NCI-H128 (cell line): ENCODE data around the gene CDK1.

Experiments used
- DNase-seq: peaks from one replicate; lab custom pipeline; 2025; ENCODE audit not compliant: unreplicated experiment; lab: John Stamatoyannopoulos, UW

The CDK1 gene

GRCh38 chr10:60777696-60778213 lies 523 bp upstream of the CDK1 start:
- DNase-seq, result no peak

- no peak for DNase-seq
Observed at GRCh38 chr10:60778971-60779796, 906 bp downstream of the CDK1 start.

GRCh38 chr10:60781661-60782060 lies 3.4 kb downstream of the CDK1 start:
- no peak for DNase-seq

- DNase-seq, result no peak
Observed at GRCh38 chr10:60784641-60785040, 6.4 kb downstream of the CDK1 start.

GRCh38 chr10:60788544-60788943 lies 10.3 kb downstream of the CDK1 start:
- DNase-seq, result no peak

GRCh38 chr10:60789340-60789739 lies 11.1 kb downstream of the CDK1 start:
- no peak for DNase-seq

GRCh38 chr10:60794953-60795352 lies 16.7 kb downstream of the CDK1 start:
- DNase-seq, result no peak

- DNase-seq, result no peak
Observed at GRCh38 chr10:60795465-60796202, 17.4 kb downstream of the CDK1 start.

- no peak for DNase-seq
Observed at GRCh38 chr10:60796481-60796880, 18.2 kb downstream of the CDK1 start.

GRCh38 chr10:60797200-60797599 lies 18.9 kb downstream of the CDK1 start:
- no peak for DNase-seq

GRCh38 chr10:60798031-60798430 lies 19.8 kb downstream of the CDK1 start:
- no peak for DNase-seq

GRCh38 chr10:60798870-60799269 lies 20.6 kb downstream of the CDK1 start:
- no peak for DNase-seq

- no peak for DNase-seq
Observed at GRCh38 chr10:60799971-60800650, 21.8 kb downstream of the CDK1 start.

- DNase-seq, result no peak
Observed at GRCh38 chr10:60800918-60801317, 22.6 kb downstream of the CDK1 start.

GRCh38 chr10:60801522-60801921 lies 23.2 kb downstream of the CDK1 start:
- DNase-seq, result no peak

GRCh38 chr10:60803433-60803832 lies 25.2 kb downstream of the CDK1 start:
- no peak for DNase-seq

- DNase-seq, result no peak
Observed at GRCh38 chr10:60803865-60804264, 25.6 kb downstream of the CDK1 start.

GRCh38 chr10:60806921-60807320 lies 28.6 kb downstream of the CDK1 start:
- DNase-seq, result no peak

GRCh38 chr10:60807499-60807898 lies 29.2 kb downstream of the CDK1 start:
- no peak for DNase-seq

GRCh38 chr10:60808036-60808435 lies 29.8 kb downstream of the CDK1 start:
- DNase-seq, result no peak

GRCh38 chr10:60809157-60809556 lies 30.9 kb downstream of the CDK1 start:
- DNase-seq, result no peak
